ENCODE data around the gene PPARD. TPM values are rescaled to one million over a fixed set of nuclear protein-coding genes. Genes with fewer than 3 reads are reported as not detected.

PPARD gene
- total RNA-seq, 1 experiment from 2014 or later = 2.5 TPM

DNA sequence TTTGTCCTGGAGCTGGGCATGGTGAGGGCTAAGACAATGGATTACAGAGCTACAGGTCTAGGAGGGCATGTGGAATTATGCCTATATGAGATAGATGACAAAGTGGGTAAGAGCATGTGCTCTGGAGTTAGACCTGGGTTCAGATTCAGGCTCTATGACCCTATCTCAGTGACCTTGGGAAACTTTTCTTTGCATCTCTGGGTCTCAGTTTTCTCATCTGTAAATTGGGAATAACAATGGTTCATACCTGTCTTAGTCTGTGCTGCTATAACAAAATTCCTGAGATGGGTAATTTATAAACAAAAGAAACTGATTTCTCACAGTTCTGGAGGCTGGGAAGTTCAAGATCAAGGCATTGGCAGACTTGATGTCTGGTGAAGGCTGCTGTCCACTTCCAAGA is 30.3 kb downstream of the PPARD start:
- Histone ChIP-seq H3K79me2 (ENCODE audit: low read length) (no peaks in the 10 kb centered on the region), H4K20me1 (ENCODE audit: insufficient read depth, low read depth, low read length) (peaks cover 7% of the 10 kb centered on the region; the same call in 1 of the 2 replicates), H3K4me1 (ENCODE audit: low read length) (peaks cover 23% of the 10 kb centered on the region), H3K4me3 (ENCODE audit: low read length) (no peak overlapping the region), H3K9me3 (ENCODE audit: low read length) (no peaks in the 10 kb centered on the region), H3K27ac (ENCODE audit: low read length) (no peak overlapping the region), H3K9me2 (replicated peaks; ENCODE audit: insufficient read depth, low read length) (no peaks in the 10 kb centered on the region), H3K36me3 (ENCODE audit: insufficient read depth, low read length) (no peaks in the 10 kb centered on the region), H3K4me2 (ENCODE audit: low read depth, low read length, poor library complexity, severe bottlenecking) (no peak overlapping the region), H2AFZ (ENCODE audit: low read length) (no peak overlapping the region), H3K27me3 (ENCODE audit: low read length) (no peaks in the 10 kb centered on the region), H3K9ac (ENCODE audit: low read length) (no peak overlapping the region)
- DNase-seq = no peak

DNA sequence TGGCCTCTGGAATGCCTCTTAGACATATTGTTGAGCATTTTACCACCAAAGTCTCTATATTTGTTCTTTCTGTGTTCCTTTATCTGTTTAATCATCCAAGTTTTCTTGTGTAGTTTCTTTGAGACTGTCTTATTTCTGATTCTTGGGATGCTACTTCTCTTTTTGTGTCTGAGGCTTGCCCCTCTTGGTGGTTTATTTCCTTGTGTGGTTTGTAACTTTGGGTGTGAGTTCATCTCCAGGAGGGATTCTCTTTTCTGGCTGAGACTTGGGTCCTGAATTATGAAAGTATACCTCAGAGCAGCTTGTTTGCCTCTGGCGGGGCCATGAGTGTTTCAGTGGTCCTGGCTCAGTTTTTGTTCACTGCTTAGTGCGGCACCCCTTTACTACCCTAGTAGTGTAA is 33.9 kb downstream of the PPARD start:
- Histone ChIP-seq H3K27ac (ENCODE audit: low read length) (no peak overlapping the region), H4K20me1 (ENCODE audit: insufficient read depth, low read depth, low read length) (no peaks in the 10 kb centered on the region; the same call in 1 of the 2 replicates), H3K9ac (ENCODE audit: low read length) (no peak overlapping the region)

DNA sequence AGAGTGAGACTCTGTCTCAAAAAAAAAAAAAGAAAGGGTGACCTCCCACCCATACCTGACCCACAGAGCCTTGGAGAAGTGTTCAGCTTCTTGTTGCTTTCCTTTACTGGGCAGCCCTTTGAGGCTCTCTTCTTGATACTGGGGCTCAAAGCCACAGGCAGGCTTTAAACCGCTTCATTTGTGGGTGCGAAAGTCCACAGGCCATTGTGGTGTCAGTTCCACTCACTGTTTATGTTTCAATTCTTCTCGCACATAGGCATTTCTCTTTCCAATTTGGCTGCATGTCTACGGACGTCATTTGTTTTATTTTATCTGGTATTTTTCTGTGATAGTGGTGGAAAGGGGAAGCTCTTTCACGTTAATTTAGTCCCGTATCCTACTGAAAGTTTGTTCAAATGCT is 34.6 kb downstream of the PPARD start:
- no peaks in the 10 kb centered on the region for H3K79me2 ChIP-seq (ENCODE audit: low read length)
- H4K20me1 ChIP-seq (ENCODE audit: insufficient read depth, low read depth, low read length) = no peaks in the 10 kb centered on the region
- no peak for DNase-seq
- no peaks in the 10 kb centered on the region for H3K36me3 ChIP-seq (ENCODE audit: insufficient read depth, low read length)
- no peak overlapping the region for H3K27ac ChIP-seq (ENCODE audit: low read length)
- H3K9me2 ChIP-seq (replicated peaks; ENCODE audit: insufficient read depth, low read length) = no peaks in the 10 kb centered on the region
- H3K9ac ChIP-seq (ENCODE audit: low read length) = no peak overlapping the region
- no peak overlapping the region for H2AFZ ChIP-seq (ENCODE audit: low read length)
- H3K9me3 ChIP-seq (ENCODE audit: low read length) = no peaks in the 10 kb centered on the region
- no peak overlapping the region for H3K4me2 ChIP-seq (ENCODE audit: low read depth, low read length, poor library complexity, severe bottlenecking)
- H3K4me3 ChIP-seq (ENCODE audit: low read length) = no peak overlapping the region
- H3K27me3 ChIP-seq (ENCODE audit: low read length) = no peaks in the 10 kb centered on the region
- H3K4me1 ChIP-seq (ENCODE audit: low read length) = no peaks in the 10 kb centered on the region

More for the DNA sequence above, 33.9 kb downstream of the PPARD start:
- Histone ChIP-seq H3K36me3 (ENCODE audit: insufficient read depth, low read length) (no peaks in the 10 kb centered on the region), H3K9me2 (replicated peaks; ENCODE audit: insufficient read depth, low read length) (no peaks in the 10 kb centered on the region), H3K4me1 (ENCODE audit: low read length) (peaks cover 3% of the 10 kb centered on the region), H3K79me2 (ENCODE audit: low read length) (no peaks in the 10 kb centered on the region), H2AFZ (ENCODE audit: low read length) (no peak overlapping the region), H3K4me2 (ENCODE audit: low read depth, low read length, poor library complexity, severe bottlenecking) (no peak overlapping the region), H3K27me3 (ENCODE audit: low read length) (no peaks in the 10 kb centered on the region), H3K9me3 (ENCODE audit: low read length) (no peaks in the 10 kb centered on the region), H3K4me3 (ENCODE audit: low read length) (no peak overlapping the region)
- no peak for DNase-seq

DNA sequence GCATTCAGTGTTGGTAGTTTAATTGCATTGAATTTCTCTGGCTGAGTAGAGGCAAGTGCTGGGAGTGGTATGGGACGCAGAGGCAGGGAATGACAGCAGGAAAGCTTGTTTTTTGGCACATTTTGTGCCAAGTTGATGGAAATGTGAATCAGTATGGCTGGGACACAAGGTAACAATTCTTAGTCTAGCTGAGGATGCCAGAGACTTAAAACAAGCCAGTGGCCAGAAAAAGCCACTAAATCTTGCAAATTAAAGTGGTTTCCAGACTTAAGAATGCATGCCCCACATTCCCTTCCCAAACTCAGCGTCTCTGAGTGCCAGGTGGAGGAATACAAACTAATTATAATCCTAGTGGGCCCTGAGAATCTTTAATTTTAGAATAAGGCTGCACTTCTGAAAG is 35.9 kb downstream of the PPARD start:
- H2AFZ ChIP-seq (ENCODE audit: low read length) = no peak overlapping the region
- no peak overlapping the region for H3K27ac ChIP-seq (ENCODE audit: low read length)
- H3K9ac ChIP-seq (ENCODE audit: low read length) = no peak overlapping the region
- H3K9me2 ChIP-seq (replicated peaks; ENCODE audit: insufficient read depth, low read length) = no peaks in the 10 kb centered on the region
- no peaks in the 10 kb centered on the region for H3K79me2 ChIP-seq (ENCODE audit: low read length)
- no peaks in the 10 kb centered on the region for H3K4me1 ChIP-seq (ENCODE audit: low read length)
- no peaks in the 10 kb centered on the region for H3K9me3 ChIP-seq (ENCODE audit: low read length)
- H3K4me3 ChIP-seq (ENCODE audit: low read length) = no peak overlapping the region
- no peaks in the 10 kb centered on the region for H3K36me3 ChIP-seq (ENCODE audit: insufficient read depth, low read length)
- no peak overlapping the region for H3K4me2 ChIP-seq (ENCODE audit: low read depth, low read length, poor library complexity, severe bottlenecking)
- no peak for DNase-seq
- no peaks in the 10 kb centered on the region for H3K27me3 ChIP-seq (ENCODE audit: low read length)
- H4K20me1 ChIP-seq (ENCODE audit: insufficient read depth, low read depth, low read length) = no peaks in the 10 kb centered on the region

DNA sequence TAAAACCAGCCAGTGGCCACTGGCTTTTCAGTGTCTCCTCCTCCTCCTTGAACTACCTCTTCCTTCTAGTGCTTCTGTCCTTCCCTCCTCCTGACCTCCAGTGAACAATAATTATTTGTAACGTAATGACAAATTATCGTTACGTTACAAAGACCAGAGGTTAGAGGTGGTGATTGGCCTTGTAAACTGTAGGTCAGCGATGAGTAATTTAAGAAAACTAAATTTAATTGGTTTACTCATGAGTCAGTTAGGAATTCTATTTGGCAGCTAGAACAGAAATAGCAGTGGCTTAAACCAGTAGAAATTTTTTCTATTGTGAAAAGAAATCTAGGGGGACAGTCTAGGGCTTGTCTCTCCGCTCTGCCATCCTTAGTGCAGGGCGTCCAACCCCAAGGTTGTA is 38.8 kb downstream of the PPARD start:
- Histone ChIP-seq H4K20me1 (ENCODE audit: insufficient read depth, low read depth, low read length) (no peaks in the 10 kb centered on the region), H3K9ac (ENCODE audit: low read length) (no peak overlapping the region), H3K9me2 (replicated peaks; ENCODE audit: insufficient read depth, low read length) (no peaks in the 10 kb centered on the region), H3K4me1 (ENCODE audit: low read length) (no peaks in the 10 kb centered on the region), H3K9me3 (ENCODE audit: low read length) (no peaks in the 10 kb centered on the region), H3K79me2 (ENCODE audit: low read length) (no peaks in the 10 kb centered on the region), H3K27me3 (ENCODE audit: low read length) (no peaks in the 10 kb centered on the region), H3K4me2 (ENCODE audit: low read depth, low read length, poor library complexity, severe bottlenecking) (no peak overlapping the region), H3K4me3 (ENCODE audit: low read length) (no peak overlapping the region), H3K36me3 (ENCODE audit: insufficient read depth, low read length) (no peaks in the 10 kb centered on the region), H2AFZ (ENCODE audit: low read length) (no peak overlapping the region), H3K27ac (ENCODE audit: low read length) (no peak overlapping the region)
- DNase-seq = no peak

DNA sequence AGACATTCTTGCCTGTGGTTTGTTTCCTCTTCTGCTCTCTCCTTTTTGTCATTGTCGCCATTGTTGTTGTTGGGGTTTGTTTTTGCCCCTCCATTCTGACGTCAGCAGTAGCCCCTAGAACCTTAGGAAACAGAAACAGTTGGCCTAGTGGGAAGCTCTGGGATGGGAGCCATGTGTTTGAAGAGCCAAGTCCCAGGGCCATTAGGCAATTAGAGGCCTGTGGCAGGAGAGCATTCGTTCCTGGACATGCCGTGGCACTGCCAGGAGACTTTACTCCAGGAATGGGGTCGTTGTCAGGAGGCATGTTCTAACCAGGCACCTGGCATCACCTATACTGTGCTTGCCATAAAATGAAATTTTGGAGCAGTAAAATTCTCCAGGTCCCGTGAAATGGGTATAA is 39.7 kb downstream of the PPARD start:
- H3K27ac ChIP-seq (ENCODE audit: low read length) = no peak overlapping the region
- H3K4me1 ChIP-seq (ENCODE audit: low read length) = no peaks in the 10 kb centered on the region
- no peak overlapping the region for H3K4me2 ChIP-seq (ENCODE audit: low read depth, low read length, poor library complexity, severe bottlenecking)
- no peak for DNase-seq
- no peaks in the 10 kb centered on the region for H3K36me3 ChIP-seq (ENCODE audit: insufficient read depth, low read length)
- no peak overlapping the region for H2AFZ ChIP-seq (ENCODE audit: low read length)
- no peaks in the 10 kb centered on the region for H3K9me3 ChIP-seq (ENCODE audit: low read length)
- no peak overlapping the region for H3K9ac ChIP-seq (ENCODE audit: low read length)
- no peaks in the 10 kb centered on the region for H3K27me3 ChIP-seq (ENCODE audit: low read length)
- H3K4me3 ChIP-seq (ENCODE audit: low read length) = no peak overlapping the region
- H4K20me1 ChIP-seq (ENCODE audit: insufficient read depth, low read depth, low read length) = no peaks in the 10 kb centered on the region
- H3K79me2 ChIP-seq (ENCODE audit: low read length) = no peaks in the 10 kb centered on the region
- H3K9me2 ChIP-seq (replicated peaks; ENCODE audit: insufficient read depth, low read length) = no peaks in the 10 kb centered on the region

DNA sequence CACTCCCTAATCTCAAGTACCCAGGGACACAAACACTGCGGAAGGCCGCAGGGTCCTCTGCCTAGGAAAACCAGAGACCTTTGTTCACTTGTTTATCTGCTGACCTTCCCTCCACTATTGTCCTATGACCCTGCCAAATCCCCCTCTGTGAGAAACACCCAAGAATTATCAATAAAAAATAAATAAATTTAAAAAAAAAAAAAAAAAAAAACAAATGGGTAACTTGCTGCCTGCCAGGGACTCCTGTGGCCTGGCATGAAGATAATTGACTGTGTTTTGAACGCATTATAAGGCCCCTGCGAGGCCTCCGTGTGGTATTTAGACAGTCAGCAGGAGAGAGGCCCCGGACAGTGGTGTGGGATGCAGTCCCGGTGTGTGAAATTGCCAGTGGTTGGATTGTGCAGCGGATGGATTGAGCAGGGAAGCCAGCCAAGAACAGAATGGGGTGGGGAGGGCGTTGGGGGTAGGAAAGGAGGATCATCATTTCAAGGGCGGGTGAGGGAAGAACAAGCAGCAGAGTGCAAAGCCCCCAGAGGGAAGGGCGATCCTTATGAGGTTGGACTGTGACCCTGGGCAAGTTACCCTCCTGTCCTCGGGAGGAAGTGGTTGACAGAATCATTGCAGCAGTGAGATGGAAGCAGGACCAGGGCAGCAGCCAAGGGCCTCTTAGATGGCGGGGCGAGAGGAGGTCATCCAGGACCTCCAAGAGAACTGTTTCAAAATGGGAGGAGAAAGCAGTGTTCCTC is 43.3 kb downstream of the PPARD start:
- H3K9ac ChIP-seq (ENCODE audit: low read length) = no peak overlapping the region
- H3K36me3 ChIP-seq (ENCODE audit: insufficient read depth, low read length) = no peaks in the 10 kb centered on the region

DNA sequence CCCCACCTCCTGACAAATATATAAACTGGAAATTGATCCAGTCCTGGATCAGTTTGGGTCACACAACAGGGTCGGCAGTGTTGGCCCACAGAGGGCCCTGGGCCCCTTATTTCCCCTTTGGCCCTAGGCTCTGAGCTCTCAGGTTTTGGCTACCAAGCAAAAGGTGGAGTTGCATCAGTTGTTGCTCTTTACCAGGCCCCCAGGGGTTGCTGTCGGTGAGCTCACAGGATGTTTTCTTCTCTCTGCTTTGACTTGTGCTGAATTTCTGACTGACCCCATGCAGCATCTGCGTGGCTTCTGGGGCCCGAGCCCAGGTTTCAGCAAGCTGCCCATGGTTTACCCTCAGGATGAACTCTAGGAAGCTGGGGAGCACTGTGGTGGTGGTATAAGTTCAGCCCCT is 44.6 kb downstream of the PPARD start:
- no peak overlapping the region for H3K4me3 ChIP-seq (ENCODE audit: low read length)
- H3K9me2 ChIP-seq (replicated peaks; ENCODE audit: insufficient read depth, low read length) = no peaks in the 10 kb centered on the region
- no peaks in the 10 kb centered on the region for H3K27me3 ChIP-seq (ENCODE audit: low read length)
- no peak for DNase-seq
- H3K36me3 ChIP-seq (ENCODE audit: insufficient read depth, low read length) = no peaks in the 10 kb centered on the region
- H3K9ac ChIP-seq (ENCODE audit: low read length) = no peak overlapping the region
- H3K27ac ChIP-seq (ENCODE audit: low read length) = no peak overlapping the region
- H3K79me2 ChIP-seq (ENCODE audit: low read length) = no peaks in the 10 kb centered on the region
- H3K4me2 ChIP-seq (ENCODE audit: low read depth, low read length, poor library complexity, severe bottlenecking) = no peak overlapping the region
- no peak overlapping the region for H2AFZ ChIP-seq (ENCODE audit: low read length)
- no peaks in the 10 kb centered on the region for H3K4me1 ChIP-seq (ENCODE audit: low read length)
- H3K9me3 ChIP-seq (ENCODE audit: low read length) = no peaks in the 10 kb centered on the region
- H4K20me1 ChIP-seq (ENCODE audit: insufficient read depth, low read depth, low read length) = no peaks in the 10 kb centered on the region

More for the DNA sequence above, 43.3 kb downstream of the PPARD start:
- H3K27me3 ChIP-seq (ENCODE audit: low read length) = no peaks in the 10 kb centered on the region
- DNase-seq = no peak
- no peak overlapping the region for H3K4me3 ChIP-seq (ENCODE audit: low read length)
- no peaks in the 10 kb centered on the region for H3K79me2 ChIP-seq (ENCODE audit: low read length)
- no peak overlapping the region for H2AFZ ChIP-seq (ENCODE audit: low read length)
- H4K20me1 ChIP-seq (ENCODE audit: insufficient read depth, low read depth, low read length) = no peaks in the 10 kb centered on the region
- H3K4me1 ChIP-seq (ENCODE audit: low read length) = no peaks in the 10 kb centered on the region
- H3K9me3 ChIP-seq (ENCODE audit: low read length) = no peaks in the 10 kb centered on the region
- H3K9me2 ChIP-seq (replicated peaks; ENCODE audit: insufficient read depth, low read length) = no peaks in the 10 kb centered on the region
- no peak overlapping the region for H3K4me2 ChIP-seq (ENCODE audit: low read depth, low read length, poor library complexity, severe bottlenecking)
- no peak overlapping the region for H3K27ac ChIP-seq (ENCODE audit: low read length)

Data from Karpas-422 (cell line).